ENCODE results near the gene CD28. TPM values are rescaled to one million over a fixed set of nuclear protein-coding genes. Genes with fewer than 3 reads are reported as not detected.
"Not testable (repeated sequence)": the region's sequence is repeated elsewhere in the genome, so short reads cannot be mapped to it uniquely, and the experiment has no call there.

CD28 gene
- total RNA-seq, 1 donor from 2014 or later: not detected

- no peaks in the 10 kb centered on the region for H3K9me3 Mint-ChIP-seq (ENCODE audit: unreplicated experiment)
- H3K4me1 Mint-ChIP-seq (ENCODE audit: unreplicated experiment): peaks cover 14% of the 10 kb centered on the region
These were observed 70.6 kb downstream of the CD28 start for GRCh38 chr2:203777030-203777429.

GRCh38 chr2:203779477-203780073 lies 73.1 kb downstream of the CD28 start:
- not testable (repeated sequence) for DNase-seq (ENCODE audit: extremely low spot score, unreplicated experiment); H3K27ac Mint-ChIP-seq (ENCODE audit: unreplicated experiment); H3K36me3 Mint-ChIP-seq (ENCODE audit: unreplicated experiment); H3K27me3 Mint-ChIP-seq (ENCODE audit: unreplicated experiment); H3K4me3 Mint-ChIP-seq (ENCODE audit: unreplicated experiment); H3K9me3 Mint-ChIP-seq (ENCODE audit: unreplicated experiment)
- peaks cover 33% of the 10 kb centered on the region for H3K4me1 Mint-ChIP-seq (ENCODE audit: unreplicated experiment)

More at GRCh38 chr2:203777030-203777429, 70.6 kb downstream of the CD28 start:
- no peak overlapping the region for H3K27ac Mint-ChIP-seq (ENCODE audit: unreplicated experiment)
- no peaks in the 10 kb centered on the region for H3K27me3 Mint-ChIP-seq (ENCODE audit: unreplicated experiment)
- H3K36me3 Mint-ChIP-seq (ENCODE audit: unreplicated experiment): no peaks in the 10 kb centered on the region
- no peak for DNase-seq (ENCODE audit: extremely low spot score, unreplicated experiment)
- no peak for TF ChIP-seq CTCF (IDR thresholded peaks at IDR 0.05)
- H3K4me3 Mint-ChIP-seq (ENCODE audit: unreplicated experiment): no peak overlapping the region

- no peak for DNase-seq (ENCODE audit: extremely low spot score, unreplicated experiment)
- H3K9me3 Mint-ChIP-seq (ENCODE audit: unreplicated experiment): no peaks in the 10 kb centered on the region
- no peaks in the 10 kb centered on the region for H3K27me3 Mint-ChIP-seq (ENCODE audit: unreplicated experiment)
- TF ChIP-seq CTCF (IDR thresholded peaks at IDR 0.05): no peak
- peaks cover 32% of the 10 kb centered on the region for H3K4me1 Mint-ChIP-seq (ENCODE audit: unreplicated experiment)
- no peaks in the 10 kb centered on the region for H3K36me3 Mint-ChIP-seq (ENCODE audit: unreplicated experiment)
- no peak overlapping the region for H3K27ac Mint-ChIP-seq (ENCODE audit: unreplicated experiment)
- H3K4me3 Mint-ChIP-seq (ENCODE audit: unreplicated experiment): no peak overlapping the region
These were observed 73.8 kb downstream of the CD28 start for GRCh38 chr2:203780231-203780630.

GRCh38 chr2:203781151-203781550 lies 74.7 kb downstream of the CD28 start:
- Mint-ChIP-seq H3K9me3 (ENCODE audit: unreplicated experiment) (no peaks in the 10 kb centered on the region), H3K27me3 (ENCODE audit: unreplicated experiment) (no peaks in the 10 kb centered on the region), H3K4me1 (ENCODE audit: unreplicated experiment) (peaks cover 35% of the 10 kb centered on the region), H3K36me3 (ENCODE audit: unreplicated experiment) (no peaks in the 10 kb centered on the region), H3K27ac (ENCODE audit: unreplicated experiment) (no peak overlapping the region), H3K4me3 (ENCODE audit: unreplicated experiment) (no peak overlapping the region)
- DNase-seq (ENCODE audit: extremely low spot score, unreplicated experiment): no peak
- TF ChIP-seq CTCF (IDR thresholded peaks at IDR 0.05): no peak

GRCh38 chr2:203782262-203782976 lies 76.0 kb downstream of the CD28 start:
- peak; percentile 74 for TF ChIP-seq CTCF (IDR thresholded peaks at IDR 0.05)
- Mint-ChIP-seq H3K27ac (ENCODE audit: unreplicated experiment) (peak overlapping the region; percentile 48), H3K36me3 (ENCODE audit: unreplicated experiment) (no peaks in the 10 kb centered on the region), H3K9me3 (ENCODE audit: unreplicated experiment) (no peaks in the 10 kb centered on the region), H3K4me1 (ENCODE audit: unreplicated experiment) (peaks cover 46% of the 10 kb centered on the region), H3K27me3 (ENCODE audit: unreplicated experiment) (no peaks in the 10 kb centered on the region), H3K4me3 (ENCODE audit: unreplicated experiment) (no peak overlapping the region)
- DNase-seq (ENCODE audit: extremely low spot score, unreplicated experiment): no peak

Data from osteocyte (in vitro differentiated cells).